SU-DHL-6 (cell line): Measurements from ENCODE around the gene UBASH3B.

Experiments
- CTCF ChIP-seq: fragments of 200-600 bp; sonication (generic); IDR thresholded peaks from one replicate; pipeline ENCODE4 v1.5.1; 2017; ENCODE audit warnings: antibody characterized with exemption, mild to moderate bottlenecking, low read length, moderate library complexity; ENCODE audit not compliant: insufficient read depth, poor library complexity, severe bottlenecking
- EZH2phosphoT487 ChIP-seq: fragments of 200-600 bp; sonication (generic), shearing (Covaris generic); conservative IDR thresholded peaks from 2 replicates; pipeline ENCODE4 v1.6.1; 2018; ENCODE audit warnings: mild to moderate bottlenecking, antibody characterized with exemption, low read length, moderate library complexity, mixed read lengths

GRCh38 chr11:122720107-122720881 lies 64.8 kb downstream of the UBASH3B start:
- TF ChIP-seq CTCF (no peak), EZH2phosphoT487 (no peak)
